Brain microvascular endothelial cell (primary cell): Measurements from ENCODE around the gene FUT1.

Experiments
- DNase-seq: peaks from one replicate; pipeline ENCODE4 v3.0.0-alpha.2; 2020
- H3K27ac ChIP-seq: fragments of 250-450 bp; sonication (Bioruptor Pico); 2 replicates; pipeline ENCODE4 v1.5.1; 2020; ENCODE audit warnings: mild to moderate bottlenecking, moderate library complexity
- H3K27me3 ChIP-seq: fragments of 250-450 bp; sonication (Bioruptor Pico); replicated peaks from 2 replicates; pipeline ENCODE4 v1.5.1; 2020; ENCODE audit warnings: mild to moderate bottlenecking
- H3K36me3 ChIP-seq: fragments of 250-450 bp; sonication (Bioruptor Pico); replicated peaks from 2 replicates; pipeline ENCODE4 v1.5.1; 2020; ENCODE audit warnings: mild to moderate bottlenecking
- H3K4me3 ChIP-seq: 2 replicates; pipeline ENCODE4 v1.5.1; 2011; ENCODE audit warnings: low read depth, mild to moderate bottlenecking, control low read depth, low read length, moderate library complexity
- in situ Hi-C: cut with HindIII; loops from 2 replicates; pipeline ENCODE4 v1.10.0; 2017; ENCODE audit warnings: low sequenced_read_pairs, low pct_ligation_motif_present
- TF ChIP-seq, protein P1 (sequence below): IDR thresholded peaks from 2 replicates; pipeline ENCODE4 v1.5.1; 2011; ENCODE audit warnings: low read depth, mild to moderate bottlenecking, moderate library complexity, low read length, control low read depth, inconsistent platforms; ENCODE audit errors: missing control alignments

The FUT1 gene

DNA sequence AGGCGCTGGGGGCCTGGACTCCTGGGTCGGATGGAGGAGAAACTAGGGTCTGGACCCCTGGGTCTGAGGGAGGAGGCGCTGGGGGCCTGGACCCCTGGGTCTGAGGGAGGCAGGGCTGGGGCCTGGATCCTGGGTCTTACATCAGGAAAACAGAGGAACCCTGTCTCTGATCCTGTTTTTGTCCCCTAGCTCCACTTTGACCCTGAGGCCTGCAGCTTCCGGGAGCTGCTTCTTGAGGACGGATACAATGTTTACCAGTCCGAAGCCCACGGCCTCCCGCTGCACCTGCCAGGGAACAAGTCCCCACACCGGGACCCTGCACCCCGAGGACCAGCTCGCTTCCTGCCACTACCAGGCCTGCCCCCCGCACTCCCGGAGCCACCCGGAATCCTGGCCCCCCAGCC is 5.3 kb upstream of the FUT1 start:
- no peak for DNase-seq
- Histone ChIP-seq H3K27ac (no peak overlapping the region), H3K36me3 (no peaks in the 10 kb centered on the region), H3K4me3 (no peak overlapping the region), H3K27me3 (peaks cover 4% of the 10 kb centered on the region)
- TF ChIP-seq, protein P1, sequence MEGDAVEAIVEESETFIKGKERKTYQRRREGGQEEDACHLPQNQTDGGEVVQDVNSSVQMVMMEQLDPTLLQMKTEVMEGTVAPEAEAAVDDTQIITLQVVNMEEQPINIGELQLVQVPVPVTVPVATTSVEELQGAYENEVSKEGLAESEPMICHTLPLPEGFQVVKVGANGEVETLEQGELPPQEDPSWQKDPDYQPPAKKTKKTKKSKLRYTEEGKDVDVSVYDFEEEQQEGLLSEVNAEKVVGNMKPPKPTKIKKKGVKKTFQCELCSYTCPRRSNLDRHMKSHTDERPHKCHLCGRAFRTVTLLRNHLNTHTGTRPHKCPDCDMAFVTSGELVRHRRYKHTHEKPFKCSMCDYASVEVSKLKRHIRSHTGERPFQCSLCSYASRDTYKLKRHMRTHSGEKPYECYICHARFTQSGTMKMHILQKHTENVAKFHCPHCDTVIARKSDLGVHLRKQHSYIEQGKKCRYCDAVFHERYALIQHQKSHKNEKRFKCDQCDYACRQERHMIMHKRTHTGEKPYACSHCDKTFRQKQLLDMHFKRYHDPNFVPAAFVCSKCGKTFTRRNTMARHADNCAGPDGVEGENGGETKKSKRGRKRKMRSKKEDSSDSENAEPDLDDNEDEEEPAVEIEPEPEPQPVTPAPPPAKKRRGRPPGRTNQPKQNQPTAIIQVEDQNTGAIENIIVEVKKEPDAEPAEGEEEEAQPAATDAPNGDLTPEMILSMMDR: no peak
- in situ Hi-C loops: no loop called here

DNA sequence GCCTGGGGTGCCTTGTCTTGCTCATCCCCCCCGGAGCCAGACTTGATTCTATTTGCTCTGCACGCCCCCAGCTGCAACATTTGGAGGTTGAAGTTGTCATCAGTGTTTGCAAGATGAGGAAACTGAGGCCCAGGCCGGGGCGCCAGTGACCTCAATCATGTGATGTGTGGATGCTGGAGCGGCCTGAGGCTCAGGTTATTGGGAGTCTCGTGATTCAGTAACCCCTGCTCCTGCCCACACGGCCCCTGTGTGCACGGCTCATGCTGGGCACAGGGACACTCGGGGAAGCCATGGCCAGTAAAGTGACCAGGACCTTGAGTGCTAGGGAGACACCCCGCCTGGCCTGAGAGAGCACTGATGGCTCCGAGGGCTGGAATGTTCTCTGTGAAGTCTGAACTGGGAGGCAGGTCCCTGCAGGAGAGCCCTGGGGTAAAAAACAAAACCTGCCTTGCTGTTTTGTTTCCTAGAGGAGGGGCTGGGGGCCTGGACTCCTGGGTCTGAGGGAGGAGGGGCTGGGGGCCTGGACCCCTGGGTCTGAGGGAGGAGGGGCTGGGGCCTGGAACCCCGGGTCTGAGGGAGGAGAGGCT is 4.7 kb upstream of the FUT1 start:
- peaks cover 2% of the 10 kb centered on the region for H3K27me3 ChIP-seq
- H3K27ac ChIP-seq: no peak overlapping the region
- TF ChIP-seq, protein P1: no peak
- no peak for DNase-seq
- in situ Hi-C loops: no loop called here
- no peaks in the 10 kb centered on the region for H3K36me3 ChIP-seq
- no peak overlapping the region for H3K4me3 ChIP-seq

DNA sequence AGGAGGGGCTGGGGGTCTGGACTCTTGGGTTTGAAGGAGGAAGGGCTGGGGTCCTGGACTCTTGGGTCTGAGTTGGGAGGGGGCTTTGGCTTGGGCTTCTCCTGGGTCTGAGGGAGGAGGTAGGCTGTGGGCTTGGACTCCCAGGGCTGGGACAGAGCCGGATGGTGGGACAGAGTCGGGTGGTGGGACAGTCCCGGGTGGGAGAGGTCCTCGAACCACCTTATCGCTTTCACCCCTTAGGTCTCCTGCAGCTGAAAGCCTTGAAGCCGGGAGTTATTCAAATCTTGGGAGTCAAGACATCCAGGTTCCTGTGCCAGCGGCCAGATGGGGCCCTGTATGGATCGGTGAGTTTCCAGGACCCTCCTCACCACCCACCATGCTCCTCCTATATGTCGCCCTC is 4.2 kb upstream of the FUT1 start:
- no peak for DNase-seq
- TF ChIP-seq, protein P1: no peak
- H3K36me3 ChIP-seq: no peaks in the 10 kb centered on the region
- no peak overlapping the region for H3K4me3 ChIP-seq
- H3K27me3 ChIP-seq: peaks cover 2% of the 10 kb centered on the region
- in situ Hi-C loops: no loop called here
- H3K27ac ChIP-seq: no peak overlapping the region

DNA sequence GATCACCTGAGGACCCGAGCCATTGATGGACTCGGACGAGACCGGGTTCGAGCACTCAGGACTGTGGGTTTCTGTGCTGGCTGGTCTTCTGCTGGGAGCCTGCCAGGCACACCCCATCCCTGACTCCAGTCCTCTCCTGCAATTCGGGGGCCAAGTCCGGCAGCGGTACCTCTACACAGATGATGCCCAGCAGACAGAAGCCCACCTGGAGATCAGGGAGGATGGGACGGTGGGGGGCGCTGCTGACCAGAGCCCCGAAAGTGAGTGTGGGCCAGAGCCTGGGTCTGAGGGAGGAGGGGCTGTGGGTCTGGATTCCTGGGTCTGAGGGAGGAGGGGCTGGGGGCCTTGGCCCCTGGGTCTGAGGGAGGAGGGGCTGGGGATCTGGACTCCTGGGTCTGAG is 3.8 kb upstream of the FUT1 start:
- no peaks in the 10 kb centered on the region for H3K36me3 ChIP-seq
- H3K27me3 ChIP-seq: peaks cover 2% of the 10 kb centered on the region
- H3K27ac ChIP-seq: no peak overlapping the region
- no peak for DNase-seq
- in situ Hi-C loops: no loop called here
- TF ChIP-seq, protein P1: no peak
- H3K4me3 ChIP-seq: no peak overlapping the region

DNA sequence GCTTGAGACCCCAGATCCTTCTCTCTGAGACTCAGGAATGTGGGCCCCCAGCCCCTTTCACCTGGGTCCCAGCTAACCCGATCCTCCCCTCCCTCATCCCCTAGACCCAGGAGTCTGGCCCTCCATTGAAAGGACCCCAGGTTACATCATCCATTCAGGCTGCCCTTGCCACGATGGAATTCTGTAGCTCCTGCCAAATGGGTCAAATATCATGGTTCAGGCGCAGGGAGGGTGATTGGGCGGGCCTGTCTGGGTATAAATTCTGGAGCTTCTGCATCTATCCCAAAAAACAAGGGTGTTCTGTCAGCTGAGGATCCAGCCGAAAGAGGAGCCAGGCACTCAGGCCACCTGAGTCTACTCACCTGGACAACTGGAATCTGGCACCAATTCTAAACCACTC is 3.3 kb upstream of the FUT1 start:
- TF ChIP-seq, protein P1: no peak
- DNase-seq: no peak
- Histone ChIP-seq H3K36me3 (no peaks in the 10 kb centered on the region), H3K27ac (no peak overlapping the region), H3K27me3 (peaks cover under 1% of the 10 kb centered on the region), H3K4me3 (no peak overlapping the region)
- in situ Hi-C loops: no loop called here

DNA sequence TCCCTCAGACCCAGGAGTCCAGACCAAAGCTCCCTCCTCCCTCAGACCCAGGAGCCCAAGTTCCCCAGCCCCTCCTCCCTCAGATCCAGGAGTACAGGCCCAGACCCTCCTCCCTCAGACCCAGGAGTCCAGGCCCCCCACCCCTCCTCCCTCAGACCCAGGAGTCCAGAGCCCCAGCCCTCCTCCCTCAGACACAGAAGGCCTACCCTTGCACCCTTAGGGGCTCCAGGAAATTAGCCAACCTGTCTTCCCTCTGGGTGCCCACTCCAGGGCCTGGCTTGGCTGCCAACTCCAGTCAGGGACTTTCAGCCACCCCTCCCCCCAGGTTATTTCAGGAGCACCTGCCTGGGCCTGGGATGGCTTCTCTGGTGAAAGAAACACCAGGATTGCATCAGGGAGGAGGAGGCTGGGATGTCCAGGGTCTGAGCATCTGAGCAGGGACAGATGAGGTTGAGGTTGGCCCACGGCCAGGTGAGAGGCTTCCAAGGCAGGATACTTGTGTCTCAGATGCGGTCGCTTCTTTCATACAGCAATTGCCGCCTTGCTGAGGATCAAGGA is 2.7 kb upstream of the FUT1 start, which contains the start of gene FGF21:
Gene FGF21, plus strand, starts transcription at position 441 of the 558 bp plus-strand sequence. CDS start 713 bp downstream, outside the sequence.
- no peak within 1 kb of the TSS for H3K27ac ChIP-seq
- TF ChIP-seq, protein P1: no peak

More for the DNA sequence above, 2.7 kb upstream of the FUT1 start, which contains the start of gene FGF21:
- in situ Hi-C loops: no loop called here
- H3K4me3 ChIP-seq: no peak within 1 kb of the TSS
- H3K36me3 ChIP-seq: no peaks in the 10 kb centered on the region
- H3K27me3 ChIP-seq: no peaks in the 10 kb centered on the region
- no peak for DNase-seq
